Activated CD4-positive, alpha-beta T cell treated with anti-CD3 and anti-CD28 coated beads for 48 hours (primary cell): Measurements from ENCODE around the gene ARHGEF10L.

Experiments
- DNase-seq: peaks from one replicate; pipeline ENCODE4 v3.0.0-alpha.2; 2020

The ARHGEF10L gene

DNA sequence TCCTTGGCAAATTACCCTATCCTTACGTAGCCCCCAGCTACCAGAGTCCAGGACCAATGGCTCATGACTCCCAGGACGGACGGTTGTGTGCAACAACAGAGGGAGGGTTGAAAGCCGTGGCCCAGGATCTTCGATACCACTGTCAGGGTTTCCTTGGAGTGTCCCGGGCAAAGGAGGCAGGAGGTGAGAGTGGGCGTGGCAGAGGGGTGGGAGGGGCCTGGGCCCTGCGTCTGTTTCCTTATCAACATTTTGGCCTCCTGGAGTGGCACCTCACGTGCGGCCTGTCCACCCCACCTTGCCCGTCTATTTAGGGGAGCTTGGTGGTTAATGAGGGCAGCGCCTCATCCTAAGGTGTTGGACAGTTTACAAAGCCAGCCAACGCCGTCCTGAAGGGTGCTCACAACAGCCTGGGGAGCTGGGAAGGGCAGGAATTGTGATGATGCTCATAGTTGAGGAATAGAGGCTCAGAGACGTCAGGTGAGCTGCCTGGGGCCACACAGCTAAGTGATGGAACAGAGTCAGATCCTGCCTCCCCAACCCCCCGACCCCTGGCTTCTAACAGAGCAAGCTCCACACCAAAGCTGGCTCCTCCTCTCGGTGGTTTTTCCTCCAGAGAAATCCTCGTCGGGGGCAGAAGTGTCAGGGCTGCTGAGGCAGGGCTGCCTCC, 17.4 kb upstream of the ARHGEF10L start:
- DNase-seq, result no peak

- DNase-seq, result no peak
These were observed 16.0 kb upstream of the ARHGEF10L start for GRCh38 chr1:17523321-17524041.

- no peak for DNase-seq
These were observed 14.9 kb upstream of the ARHGEF10L start for GRCh38 chr1:17524645-17525044.

GRCh38 chr1:17525996-17526686, 13.4 kb upstream of the ARHGEF10L start:
- no peak for DNase-seq

DNA sequence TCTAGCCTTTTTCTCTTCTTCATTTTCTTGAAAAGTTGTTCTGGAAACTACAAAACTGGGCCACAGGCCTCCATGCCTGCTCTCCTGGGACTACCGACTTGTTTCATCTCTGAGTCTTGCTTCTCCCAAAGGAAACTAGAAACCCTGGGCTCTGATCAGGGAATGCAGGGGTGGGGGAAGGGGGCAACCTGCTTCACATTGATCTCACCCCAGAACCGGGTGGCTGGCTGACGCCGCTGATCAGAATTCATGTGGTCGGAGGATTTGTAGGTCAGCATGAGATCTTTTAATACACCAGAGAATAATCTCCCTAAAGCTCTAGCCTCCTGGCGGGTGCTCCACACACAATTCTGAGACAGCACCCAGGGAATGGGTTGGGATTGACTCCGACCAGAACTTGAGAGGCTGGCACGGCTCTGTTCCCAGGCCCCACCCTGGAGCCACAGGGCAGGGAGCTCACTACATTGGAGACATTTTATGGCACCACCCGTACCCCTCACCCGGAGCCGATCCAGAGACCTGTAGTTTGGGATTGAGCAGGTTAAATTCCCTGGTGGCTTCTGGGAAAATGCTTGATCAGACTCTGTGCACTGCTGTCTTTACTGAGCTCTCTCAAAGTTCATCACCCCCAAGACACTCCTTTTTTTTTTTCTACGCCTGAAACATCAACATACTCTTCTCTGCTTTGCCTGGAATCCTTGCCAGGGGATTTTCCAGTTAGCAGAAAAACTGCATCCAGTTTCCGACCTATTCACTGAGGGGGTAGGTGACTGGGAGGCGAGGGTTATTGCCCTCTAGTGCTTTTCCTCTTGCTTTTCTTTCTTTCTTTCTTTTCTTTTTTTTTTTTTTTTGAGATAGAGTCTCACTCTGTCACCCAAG, 12.2 kb upstream of the ARHGEF10L start:
- DNase-seq, result no peak

DNA sequence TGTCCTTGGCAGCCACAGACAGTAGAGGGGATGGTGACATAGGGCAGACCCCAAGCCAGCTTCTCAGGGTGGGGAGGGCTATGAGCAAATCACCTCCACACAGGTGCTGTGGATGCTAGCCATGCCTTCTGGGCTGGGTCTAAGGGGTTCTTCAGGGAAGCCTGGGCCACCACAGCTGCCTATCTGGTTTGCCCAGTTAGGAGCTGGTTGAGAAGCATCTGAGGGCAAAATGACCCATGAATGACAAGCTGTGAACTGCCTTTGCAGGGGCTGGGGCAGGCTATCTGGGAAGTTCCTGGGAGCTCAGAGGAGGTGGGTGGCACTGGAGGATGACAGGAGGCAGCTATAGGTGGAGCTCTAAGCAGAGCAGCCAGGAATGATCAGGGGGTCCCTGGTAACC, 10.1 kb upstream of the ARHGEF10L start:
- no peak for DNase-seq

GRCh38 chr1:17531343-17531681, 8.2 kb upstream of the ARHGEF10L start:
- no peak for DNase-seq

DNA sequence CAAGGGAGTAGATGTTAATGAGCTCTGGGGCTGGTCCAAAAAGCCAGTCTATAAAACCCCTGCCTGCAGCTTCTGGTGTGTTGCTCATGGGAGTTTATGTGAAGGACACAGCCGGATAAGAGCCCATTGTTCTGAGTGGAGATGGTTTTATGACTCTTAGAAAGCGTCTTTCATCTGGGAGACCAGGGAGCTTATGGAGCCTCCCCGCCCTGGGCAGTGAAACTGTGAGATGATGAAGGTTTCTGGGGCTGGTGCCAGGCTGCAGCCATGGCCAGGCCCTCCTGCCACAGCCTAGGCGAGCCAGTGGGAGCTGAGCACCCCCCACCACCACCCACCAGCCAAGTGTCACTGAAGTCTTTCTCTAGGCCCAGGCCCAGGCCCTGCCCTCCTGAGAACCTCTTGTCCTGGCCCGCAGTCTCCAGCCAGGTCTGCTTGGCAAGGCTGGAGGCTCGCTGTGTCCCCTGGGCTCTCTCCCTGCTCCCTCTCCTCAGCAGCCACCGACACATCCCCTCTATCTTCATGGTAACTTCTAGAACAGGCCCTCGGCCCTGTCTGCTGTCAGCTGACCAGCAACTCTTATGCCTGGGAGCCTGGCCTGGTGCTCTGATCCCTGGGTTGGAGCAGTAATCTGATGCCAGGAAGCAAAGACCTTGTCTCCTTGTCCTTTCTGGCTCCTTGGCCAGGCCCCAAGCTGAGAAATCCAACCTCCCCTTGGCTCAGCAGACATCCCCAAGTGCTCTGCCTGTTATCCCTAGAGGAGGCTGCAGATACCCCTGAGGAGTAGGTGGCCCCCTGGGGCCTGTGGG, 7.6 kb upstream of the ARHGEF10L start:
- no peak for DNase-seq

- no peak for DNase-seq
These were observed 6.3 kb upstream of the ARHGEF10L start for GRCh38 chr1:17533201-17533600.

DNA sequence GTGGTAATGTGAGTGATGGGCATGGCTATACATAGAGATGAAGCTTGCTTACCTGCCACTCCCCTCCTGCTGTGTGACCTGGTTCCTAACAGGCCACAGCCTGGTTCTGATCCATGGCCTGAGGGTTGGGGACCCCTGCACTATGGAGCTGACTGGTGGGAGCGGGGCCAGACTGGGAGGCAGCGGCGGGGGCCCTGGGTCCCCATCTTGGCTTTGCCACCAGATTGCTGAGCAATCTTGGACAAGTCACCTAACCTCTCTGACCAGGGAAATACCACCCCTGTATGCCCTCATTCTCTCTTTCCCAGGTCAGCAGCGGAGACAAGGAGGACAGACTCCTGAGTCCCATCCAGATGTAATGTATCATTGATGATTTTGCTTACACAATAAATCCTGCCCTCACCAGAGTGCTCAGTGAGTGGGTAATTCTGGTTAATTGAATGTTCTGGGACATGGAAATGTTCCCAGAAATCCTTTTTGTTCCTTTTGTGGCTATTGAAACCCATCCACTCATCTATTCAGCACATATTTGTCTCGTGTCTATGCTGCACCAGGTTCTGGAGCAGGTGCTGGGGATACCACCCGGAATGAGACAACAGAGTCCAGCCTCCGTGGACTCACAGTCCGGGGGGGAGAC, 4.1 kb upstream of the ARHGEF10L start:
- no peak for DNase-seq

- no peak for DNase-seq
These were observed 1.5 kb upstream of the ARHGEF10L start for GRCh38 chr1:17538010-17538409.

- no peak for DNase-seq
These were observed 925 bp upstream of the ARHGEF10L start for GRCh38 chr1:17538428-17539117.

GRCh38 chr1:17539118-17539476, 401 bp upstream of the ARHGEF10L start:
- no peak for DNase-seq

DNA sequence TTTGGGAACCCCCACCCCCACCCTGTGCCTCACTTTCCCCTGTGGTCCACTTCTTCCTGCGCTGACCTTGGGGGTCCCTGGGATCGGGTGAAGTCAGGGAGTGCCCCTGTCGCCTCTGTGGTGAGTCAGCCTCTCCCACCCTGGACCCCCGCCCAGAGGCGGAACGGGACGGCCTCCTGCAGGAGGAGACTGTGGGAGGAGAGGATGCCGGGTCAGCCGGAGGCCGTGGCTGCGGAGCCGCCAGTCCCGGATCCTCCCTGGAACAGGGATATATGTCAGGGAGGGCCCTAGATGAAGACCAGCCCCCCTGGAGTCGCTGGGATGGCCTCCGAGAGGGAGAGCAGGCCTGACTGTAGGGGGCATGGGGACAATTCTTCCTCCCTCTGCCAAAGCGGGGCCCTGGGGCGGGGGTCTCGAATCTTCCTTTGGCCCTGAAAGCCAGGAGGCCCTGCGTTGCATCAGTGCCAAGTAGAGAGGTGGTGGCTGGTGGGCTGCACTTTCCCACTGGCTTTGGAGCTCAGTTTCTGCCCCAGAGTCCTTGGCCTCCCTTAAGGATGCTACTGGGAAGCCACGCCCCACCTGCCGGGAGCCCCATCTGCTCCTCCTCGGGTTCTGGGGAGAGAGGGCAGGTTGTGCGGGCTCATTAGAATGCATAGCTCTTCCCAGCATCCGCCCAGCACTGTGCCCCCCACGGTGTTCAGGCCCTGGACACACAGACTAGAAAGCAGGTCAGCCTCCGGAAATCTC, 930 bp downstream of the ARHGEF10L start:
- no peak for DNase-seq

GRCh38 chr1:17542645-17543044, 3.1 kb downstream of the ARHGEF10L start:
- DNase-seq, result no peak

DNA sequence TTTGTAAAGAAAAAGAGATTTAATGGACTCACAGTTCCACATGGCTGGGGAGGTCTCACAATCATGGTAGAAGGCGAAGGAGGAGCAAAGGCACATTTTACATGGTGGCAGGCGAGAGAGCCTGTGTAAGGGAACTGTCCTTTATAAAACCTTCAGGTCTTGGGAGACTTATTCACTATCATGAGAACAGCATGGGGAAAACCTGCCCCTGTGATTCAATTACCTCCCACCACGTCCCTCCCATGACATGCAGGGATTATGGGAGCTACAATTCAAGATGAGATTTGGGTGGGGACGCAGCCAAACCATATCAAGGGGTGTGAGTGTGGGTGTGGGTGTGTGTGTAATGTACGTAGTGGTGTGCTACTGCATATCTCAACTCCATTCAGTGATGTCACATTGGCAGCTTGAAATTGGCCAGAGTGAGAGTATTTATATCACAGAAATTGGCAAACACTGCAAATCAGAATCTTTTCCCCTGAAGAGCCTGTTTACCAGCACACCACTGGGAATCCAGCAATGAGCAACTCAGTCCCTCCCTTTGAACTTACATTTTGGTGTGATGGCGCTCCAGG, 5.4 kb downstream of the ARHGEF10L start:
- no peak for DNase-seq

- no peak for DNase-seq
These were observed 5.9 kb downstream of the ARHGEF10L start for GRCh38 chr1:17545356-17545755.

- DNase-seq, result no peak
These were observed 7.6 kb downstream of the ARHGEF10L start for GRCh38 chr1:17546946-17547670.

GRCh38 chr1:17549384-17549783, 9.9 kb downstream of the ARHGEF10L start:
- DNase-seq, result no peak
